Amygdala (tissue), 56 donors: ENCODE data around the gene S100A9.
"Not testable (repeated sequence)": the region's sequence is repeated elsewhere in the genome, so short reads cannot be mapped to it uniquely, and the experiment has no call there.

Experiments used
- DNase-seq, 56 donors: peaks; one replicate each; lab custom pipeline; 2025; lab: John Stamatoyannopoulos, UW

S100A9 gene

DNA sequence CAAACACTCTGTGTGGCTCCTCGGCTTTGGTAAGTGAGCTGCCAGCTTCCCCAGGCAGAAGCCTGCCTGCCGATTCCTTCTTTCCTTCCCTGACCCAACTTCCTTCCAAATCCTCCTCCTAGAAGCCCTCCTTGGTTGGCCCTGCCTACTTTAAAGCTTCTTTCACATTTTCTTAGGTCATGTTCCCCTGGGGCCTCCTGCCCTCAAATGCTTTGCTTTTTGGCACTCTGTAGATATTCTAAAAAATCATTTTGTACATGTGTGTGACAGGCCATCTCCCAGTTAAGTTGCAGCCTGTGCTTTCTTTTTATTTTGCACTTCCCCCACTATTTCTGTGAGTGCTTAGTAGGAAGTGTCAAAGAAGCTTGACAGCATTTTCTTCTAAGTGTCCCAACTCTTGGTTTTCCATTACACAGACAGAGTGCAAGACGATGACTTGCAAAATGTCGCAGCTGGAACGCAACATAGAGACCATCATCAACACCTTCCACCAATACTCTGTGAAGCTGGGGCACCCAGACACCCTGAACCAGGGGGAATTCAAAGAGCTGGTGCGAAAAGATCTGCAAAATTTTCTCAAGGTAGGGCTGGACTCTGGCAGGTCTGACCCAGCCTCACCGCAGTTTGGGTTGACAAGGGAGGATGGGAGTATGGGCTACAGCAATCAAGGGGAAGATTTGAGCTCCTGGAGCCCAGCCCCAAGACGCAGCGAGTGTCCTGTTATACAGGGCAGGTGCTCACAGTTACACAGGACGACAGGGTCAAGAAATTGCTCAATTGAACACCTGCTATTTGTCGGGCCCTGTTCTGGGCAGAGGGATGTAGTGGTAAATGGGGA is at the start of gene S100A9:
Gene S100A9, plus strand, starts transcription at position 2 of the 838 bp plus-strand sequence. Its CDS starts 430 bp downstream, at position 432.
- DNase-seq: no peak

GRCh38 chr1:153308540-153308939 is 49.1 kb upstream of the S100A9 start:
- no peak for DNase-seq

- DNase-seq: no peak
Observed at GRCh38 chr1:153309441-153309840, 48.2 kb upstream of the S100A9 start.

DNA sequence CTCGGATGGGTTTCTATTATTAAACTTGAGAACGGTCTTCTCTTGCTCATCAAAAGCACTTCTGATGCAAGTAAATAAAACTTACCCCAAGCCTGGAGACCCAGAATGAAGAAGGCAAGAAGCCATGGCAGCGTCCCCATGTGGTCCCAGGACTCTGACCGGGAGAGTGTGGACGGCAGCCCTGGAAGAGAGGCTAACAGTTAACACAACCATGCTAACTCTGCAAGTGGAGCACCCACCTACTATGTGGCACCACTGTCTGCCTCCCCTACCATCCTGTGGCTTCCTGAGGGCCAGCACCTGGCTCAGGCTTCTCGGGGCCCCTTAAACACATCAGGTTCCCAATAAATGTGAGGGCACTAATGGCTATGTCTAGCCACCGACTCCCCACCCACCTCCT is 47.1 kb upstream of the S100A9 start:
- no peak for DNase-seq

DNA sequence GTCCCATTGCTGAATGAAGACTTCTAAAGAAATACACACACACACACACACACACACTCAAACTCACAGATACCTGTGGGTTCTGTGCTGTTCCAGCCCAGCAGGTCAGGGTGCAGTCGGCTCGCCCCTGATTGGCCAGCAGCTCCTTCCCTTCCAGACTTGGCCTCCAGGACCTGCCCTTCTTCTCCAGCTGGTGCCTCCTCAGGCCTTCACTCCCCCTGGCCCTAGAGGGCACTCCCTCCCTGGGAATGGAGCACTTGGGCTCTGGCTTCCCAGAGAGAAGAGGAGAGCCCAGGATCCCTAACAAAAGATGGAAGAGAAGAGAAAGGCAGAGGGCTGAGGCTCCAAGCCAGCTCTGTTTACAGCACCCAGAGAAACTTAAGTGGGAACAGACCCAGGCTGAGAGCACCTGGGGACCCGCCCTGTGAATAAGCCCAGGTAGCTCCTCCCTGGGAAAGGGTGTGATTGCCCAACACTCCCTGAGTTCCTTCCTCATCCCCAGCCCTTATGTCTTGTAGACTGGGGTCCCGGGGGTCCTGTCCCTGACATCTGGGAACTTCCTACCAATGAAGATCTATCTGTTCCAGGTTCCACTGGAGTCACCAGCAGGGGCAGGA is 45.0 kb upstream of the S100A9 start, which contains the start of gene PGLYRP3:
Gene PGLYRP3, minus strand, starts transcription at position 383 of the 617 bp plus-strand sequence. CDS start 2,287 bp downstream, outside the sequence.
- DNase-seq: no peak

GRCh38 chr1:153313288-153313687 is 44.4 kb upstream of the S100A9 start:
- no peak for DNase-seq

DNA sequence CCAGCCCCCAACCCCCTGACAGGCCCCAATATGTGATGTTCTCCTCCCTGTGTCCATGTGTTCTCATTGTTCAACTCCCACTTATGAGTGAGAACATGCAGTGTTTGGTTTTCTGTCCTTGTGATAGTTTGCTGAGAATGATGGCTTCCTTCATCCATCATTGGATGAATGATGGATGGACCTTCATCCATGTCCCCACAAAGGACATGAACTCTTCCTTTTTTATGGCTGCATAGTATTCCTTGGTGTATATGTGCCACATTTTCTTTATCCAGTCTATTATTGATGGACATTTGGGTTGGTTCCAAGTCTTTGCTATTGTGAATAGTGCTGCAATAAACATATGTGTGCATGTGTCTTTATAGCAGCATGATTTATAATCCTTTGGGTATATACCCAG is 43.3 kb upstream of the S100A9 start:
- DNase-seq: not testable (repeated sequence)

GRCh38 chr1:153316013-153316412 is 41.6 kb upstream of the S100A9 start:
- not testable (repeated sequence) for DNase-seq

DNA sequence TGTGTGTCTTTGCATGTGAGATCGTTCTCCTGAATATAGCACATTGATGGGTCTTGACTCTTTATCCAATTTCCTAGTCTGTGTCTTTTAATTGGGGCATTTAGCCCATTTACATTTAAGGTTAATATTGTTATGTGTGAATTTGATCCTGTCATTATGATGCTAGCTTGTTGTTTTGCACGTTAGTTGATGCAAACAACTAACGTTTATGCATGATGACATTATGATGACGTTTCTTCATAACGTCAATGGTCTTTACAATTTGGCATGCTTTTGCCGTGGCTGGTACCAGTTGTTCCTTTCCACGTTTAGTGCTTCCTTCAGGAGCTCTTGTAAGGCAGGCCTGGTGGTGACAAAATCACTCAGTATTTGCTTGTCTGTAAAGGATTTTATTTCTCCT is 39.5 kb upstream of the S100A9 start:
- DNase-seq: not testable (repeated sequence)

- no peak for DNase-seq
Observed at GRCh38 chr1:153322568-153322967, 35.1 kb upstream of the S100A9 start.

- peak in 3 of 56 donors; percentile 2 to 34 (median 7) for DNase-seq
Observed at GRCh38 chr1:153324912-153325311, 32.7 kb upstream of the S100A9 start.

- no peak for DNase-seq
Observed at GRCh38 chr1:153333902-153334301, 23.8 kb upstream of the S100A9 start.

DNA sequence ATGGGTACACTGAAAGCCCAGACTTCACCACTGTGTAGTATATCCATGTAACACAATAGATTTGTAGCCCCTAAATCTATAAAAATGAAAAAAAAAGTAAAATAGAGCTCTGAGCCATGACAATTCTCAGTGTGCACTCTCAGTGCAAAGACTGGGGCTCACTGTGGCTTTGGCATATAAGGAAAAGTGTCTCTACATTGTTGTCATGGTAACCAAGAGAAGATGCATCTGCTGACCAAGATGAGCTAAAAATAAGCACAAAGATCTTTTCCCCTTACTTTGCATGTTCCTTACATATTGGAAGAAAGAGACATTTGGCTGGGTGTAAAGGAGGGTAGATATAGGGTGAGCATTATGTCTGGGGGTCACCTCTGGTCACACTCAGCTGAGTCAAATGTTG is 21.0 kb upstream of the S100A9 start:
- DNase-seq: peak in 1 of 56 donors; percentile 13

- DNase-seq: no peak
Observed at GRCh38 chr1:153337980-153338853, 19.4 kb upstream of the S100A9 start.

DNA sequence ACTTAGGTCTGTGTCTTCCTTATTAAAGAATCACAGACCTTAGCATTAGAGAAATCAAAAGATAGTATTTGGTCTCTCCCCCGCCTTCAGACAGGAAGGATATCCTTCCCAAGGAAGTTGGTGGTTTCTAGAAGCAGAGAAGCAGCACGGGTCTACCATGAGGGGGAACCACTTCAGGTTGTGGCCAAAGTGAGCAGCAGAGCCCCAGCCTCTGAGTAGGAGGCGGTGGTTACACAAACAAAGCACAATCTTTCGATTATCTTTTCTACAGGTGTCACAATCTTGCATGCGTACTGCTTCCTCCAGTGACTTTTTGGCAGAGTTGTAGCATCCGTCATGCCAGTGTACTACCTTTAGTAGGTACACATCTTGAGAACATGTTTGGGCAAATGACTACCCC is 17.9 kb upstream of the S100A9 start:
- no peak for DNase-seq

DNA sequence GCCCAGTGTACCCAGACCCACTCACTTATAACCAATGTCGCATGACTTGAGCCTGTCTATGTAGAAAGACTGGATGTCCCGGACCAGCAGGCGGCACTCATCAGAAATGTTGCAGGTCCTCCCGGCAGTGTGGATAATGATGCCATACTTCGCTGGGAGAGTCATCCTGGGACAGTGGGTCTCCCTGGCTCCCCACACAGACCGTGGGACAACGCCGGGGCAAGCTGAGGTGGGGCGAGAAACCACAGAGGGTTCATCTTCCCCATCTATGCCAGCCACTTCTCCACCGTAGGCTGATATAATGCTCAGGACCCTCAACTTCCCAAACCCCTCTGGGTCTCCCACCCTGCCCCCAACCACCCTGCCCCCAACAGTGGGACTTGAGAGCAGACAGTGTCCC is 17.3 kb upstream of the S100A9 start:
- DNase-seq: no peak

DNA sequence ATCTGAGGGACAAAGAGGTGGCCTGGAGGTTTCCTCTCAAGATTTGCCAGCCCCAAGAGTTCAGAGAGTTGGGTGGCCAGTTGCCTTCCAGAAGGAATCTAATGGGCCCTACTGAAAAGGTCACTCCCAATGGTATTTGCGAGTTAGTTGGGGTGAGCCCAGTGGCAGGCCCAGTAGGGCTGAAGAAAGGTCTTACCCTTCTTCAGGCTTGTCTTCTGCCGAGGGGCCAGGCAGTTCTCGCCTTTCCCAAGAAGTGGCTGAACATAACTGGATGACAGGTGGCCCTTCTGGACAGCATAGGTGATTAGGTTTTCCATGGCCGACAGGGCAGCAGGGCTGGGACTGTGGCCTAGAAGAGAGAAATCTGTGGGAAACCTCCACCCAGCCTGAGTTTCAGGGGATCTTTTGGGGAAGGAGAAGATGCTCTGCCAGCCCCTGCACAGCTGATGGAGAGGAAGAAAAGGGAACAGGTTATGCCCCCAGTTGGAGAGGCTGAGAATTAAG is 16.2 kb upstream of the S100A9 start:
- no peak for DNase-seq

DNA sequence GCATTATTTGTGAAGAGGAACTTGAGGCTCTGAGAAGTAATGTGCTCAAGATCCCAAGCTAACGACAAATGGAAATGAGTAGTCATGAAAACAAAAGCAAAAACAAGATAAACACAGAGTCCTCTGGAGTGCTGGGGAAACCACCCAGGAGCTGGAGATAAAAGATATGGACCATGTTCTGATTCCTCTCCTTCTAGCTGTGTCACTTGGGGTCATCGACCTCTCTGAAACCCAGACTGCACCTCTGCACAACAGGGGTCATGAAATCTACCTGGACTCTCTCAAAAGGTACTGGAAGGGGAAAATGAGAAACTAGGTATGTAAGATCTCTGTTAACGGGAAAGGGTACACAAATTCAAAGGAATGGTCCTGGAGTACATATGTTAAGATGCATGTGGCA is 15.5 kb upstream of the S100A9 start:
- DNase-seq: no peak

GRCh38 chr1:153343040-153343681 is 14.5 kb upstream of the S100A9 start:
- DNase-seq: no peak
